ENCODE data around the gene SLC9A3.

The SLC9A3 gene

DNA sequence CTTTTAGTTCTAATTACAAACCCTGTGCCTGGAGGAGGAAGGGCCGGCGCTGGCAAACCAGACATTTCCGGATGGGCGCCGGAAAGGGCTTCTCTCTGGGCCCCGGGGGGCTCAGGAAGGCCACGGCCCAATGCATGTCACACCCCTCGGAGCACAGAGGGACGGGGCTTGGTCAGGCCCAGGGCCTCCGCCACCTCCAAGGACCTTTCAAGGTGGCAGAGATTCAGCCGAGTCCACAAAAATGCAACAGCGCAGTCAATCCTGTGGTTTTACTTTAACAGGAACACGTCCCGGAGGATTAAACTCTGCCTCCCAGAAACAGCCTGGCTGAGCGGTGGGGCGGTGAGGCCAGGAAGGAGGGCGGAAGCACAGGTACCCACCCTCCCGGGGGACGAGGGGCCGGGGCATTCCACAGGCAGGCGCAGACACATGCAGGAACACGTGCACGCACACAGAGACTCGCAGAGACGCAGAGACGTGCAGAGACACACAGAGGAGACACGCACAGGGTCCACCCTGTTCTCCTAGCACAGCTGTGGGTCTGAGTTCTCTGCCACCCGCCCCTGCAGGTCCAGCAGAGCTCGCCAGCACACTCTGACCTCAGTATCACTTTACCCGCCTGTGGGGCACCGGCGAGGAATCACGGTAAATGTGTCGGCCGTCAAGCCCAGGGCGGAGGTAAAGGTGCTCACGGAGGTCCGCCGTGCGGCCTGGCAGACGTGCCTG, 23.0 kb downstream of the SLC9A3 start:
- H3K79me2 ChIP-seq (ENCODE audit: control insufficient read depth, insufficient read depth, low read length, unreplicated experiment): no peaks in the 10 kb centered on the region
- no peaks in the 10 kb centered on the region for H3K4me1 ChIP-seq (ENCODE audit: control insufficient read depth, insufficient read depth, low read length, unreplicated experiment)
- H3K27me3 ChIP-seq (ENCODE audit: insufficient read depth, low read length): peaks cover 59% of the 10 kb centered on the region
- no peaks in the 10 kb centered on the region for H3K36me3 ChIP-seq (ENCODE audit: insufficient read depth, low read length)
- 0 out of 2 replicates have a peak overlapping the region, but pooled peaks have one; percentile 14 for H3K4me3 ChIP-seq (ENCODE audit: low read depth, low read length)
- H2AFZ ChIP-seq (ENCODE audit: low read length, unreplicated experiment): no peak overlapping the region
- H3K27ac ChIP-seq (ENCODE audit: low read depth, low read length): no peak overlapping the region

- H3K27ac ChIP-seq (ENCODE audit: low read depth, low read length): no peak overlapping the region
- H3K4me1 ChIP-seq (ENCODE audit: control insufficient read depth, insufficient read depth, low read length, unreplicated experiment): no peaks in the 10 kb centered on the region
- no peak overlapping the region for H2AFZ ChIP-seq (ENCODE audit: low read length, unreplicated experiment)
- H3K27me3 ChIP-seq (ENCODE audit: insufficient read depth, low read length): peaks cover 55% of the 10 kb centered on the region
- H3K4me3 ChIP-seq (ENCODE audit: low read depth, low read length): no peak overlapping the region
- H3K79me2 ChIP-seq (ENCODE audit: control insufficient read depth, insufficient read depth, low read length, unreplicated experiment): no peaks in the 10 kb centered on the region
- no peaks in the 10 kb centered on the region for H3K36me3 ChIP-seq (ENCODE audit: insufficient read depth, low read length)
Measured at GRCh38 chr5:500491-500890, 23.8 kb downstream of the SLC9A3 start.

- Histone ChIP-seq H2AFZ (ENCODE audit: low read length, unreplicated experiment) (no peak overlapping the region), H3K36me3 (ENCODE audit: insufficient read depth, low read length) (no peaks in the 10 kb centered on the region), H3K4me3 (ENCODE audit: low read depth, low read length) (no peak overlapping the region), H3K4me1 (ENCODE audit: control insufficient read depth, insufficient read depth, low read length, unreplicated experiment) (no peaks in the 10 kb centered on the region), H3K79me2 (ENCODE audit: control insufficient read depth, insufficient read depth, low read length, unreplicated experiment) (no peaks in the 10 kb centered on the region), H3K27me3 (ENCODE audit: insufficient read depth, low read length) (peaks cover 52% of the 10 kb centered on the region), H3K27ac (ENCODE audit: low read depth, low read length) (no peak overlapping the region)
Measured at GRCh38 chr5:499233-500209, 24.7 kb downstream of the SLC9A3 start.

GRCh38 chr5:497871-498509, 26.3 kb downstream of the SLC9A3 start:
- H3K4me3 ChIP-seq (ENCODE audit: low read depth, low read length): no peak overlapping the region
- peaks cover 46% of the 10 kb centered on the region for H3K27me3 ChIP-seq (ENCODE audit: insufficient read depth, low read length)
- no peaks in the 10 kb centered on the region for H3K4me1 ChIP-seq (ENCODE audit: control insufficient read depth, insufficient read depth, low read length, unreplicated experiment)

DNA sequence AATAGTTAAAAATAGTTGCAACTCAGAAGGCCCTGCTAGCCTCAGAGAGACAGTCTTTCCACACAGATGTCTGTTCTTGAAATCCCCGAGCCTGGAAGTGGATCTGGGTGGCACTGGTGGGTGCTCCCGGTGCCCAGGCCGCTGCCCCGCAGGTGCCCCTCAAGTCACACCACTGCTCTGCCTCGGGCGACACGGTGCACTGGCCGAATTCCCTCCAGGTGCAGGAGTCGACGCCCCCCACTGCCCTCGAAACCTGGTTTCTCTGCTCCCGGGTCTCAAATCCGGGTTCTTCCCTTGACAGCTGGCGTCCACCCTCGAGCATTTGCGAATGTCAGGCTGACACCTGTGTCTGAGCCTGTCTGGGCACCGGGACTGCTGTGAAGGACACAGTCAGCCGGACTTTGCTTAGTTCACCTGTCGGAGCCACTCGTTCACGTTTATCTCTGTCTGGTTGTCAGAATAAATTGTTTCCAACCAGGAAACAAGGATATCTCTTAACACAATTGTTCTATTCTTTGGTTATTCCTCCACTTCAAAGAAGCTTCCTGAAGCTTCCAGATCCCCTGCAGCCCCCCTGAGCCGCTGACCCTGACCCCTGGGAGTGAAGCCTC, 27.1 kb downstream of the SLC9A3 start:
- no peaks in the 10 kb centered on the region for H3K79me2 ChIP-seq (ENCODE audit: control insufficient read depth, insufficient read depth, low read length, unreplicated experiment)
- no peaks in the 10 kb centered on the region for H3K36me3 ChIP-seq (ENCODE audit: insufficient read depth, low read length)
- no peak overlapping the region for H3K27ac ChIP-seq (ENCODE audit: low read depth, low read length)
- H3K4me3 ChIP-seq (ENCODE audit: low read depth, low read length): no peak overlapping the region
- H3K27me3 ChIP-seq (ENCODE audit: insufficient read depth, low read length): peaks cover 44% of the 10 kb centered on the region
- no peaks in the 10 kb centered on the region for H3K4me1 ChIP-seq (ENCODE audit: control insufficient read depth, insufficient read depth, low read length, unreplicated experiment)
- no peak overlapping the region for H2AFZ ChIP-seq (ENCODE audit: low read length, unreplicated experiment)

More at GRCh38 chr5:497871-498509, 26.3 kb downstream of the SLC9A3 start:
- Histone ChIP-seq H2AFZ (ENCODE audit: low read length, unreplicated experiment) (no peak overlapping the region), H3K79me2 (ENCODE audit: control insufficient read depth, insufficient read depth, low read length, unreplicated experiment) (no peaks in the 10 kb centered on the region), H3K36me3 (ENCODE audit: insufficient read depth, low read length) (no peaks in the 10 kb centered on the region), H3K27ac (ENCODE audit: low read depth, low read length) (no peak overlapping the region)

DNA sequence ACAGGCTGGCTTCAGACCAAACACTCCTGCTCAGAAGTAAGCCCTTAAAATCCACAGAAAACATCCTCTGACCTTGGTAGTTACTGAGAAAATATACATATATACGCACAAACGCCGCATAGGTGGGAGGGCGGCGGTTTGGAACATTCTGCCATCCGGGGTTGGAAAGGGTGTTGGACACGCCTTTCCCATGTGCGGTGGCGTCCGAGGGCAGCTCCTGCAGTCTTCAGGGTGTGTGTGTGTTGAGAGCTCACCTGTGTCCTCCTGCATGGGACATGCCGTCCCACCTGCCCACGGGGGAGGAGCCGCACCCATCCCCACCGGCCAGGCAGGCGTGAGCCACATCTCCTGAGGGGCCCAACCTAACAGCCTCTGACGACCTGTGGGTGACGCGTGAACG, 28.2 kb downstream of the SLC9A3 start:
- H2AFZ ChIP-seq (ENCODE audit: low read length, unreplicated experiment): no peak overlapping the region
- H3K79me2 ChIP-seq (ENCODE audit: control insufficient read depth, insufficient read depth, low read length, unreplicated experiment): no peaks in the 10 kb centered on the region
- H3K27ac ChIP-seq (ENCODE audit: low read depth, low read length): no peak overlapping the region
- no peaks in the 10 kb centered on the region for H3K36me3 ChIP-seq (ENCODE audit: insufficient read depth, low read length)
- no peak overlapping the region for H3K4me3 ChIP-seq (ENCODE audit: low read depth, low read length)
- peaks cover 32% of the 10 kb centered on the region for H3K27me3 ChIP-seq (ENCODE audit: insufficient read depth, low read length)
- no peaks in the 10 kb centered on the region for H3K4me1 ChIP-seq (ENCODE audit: control insufficient read depth, insufficient read depth, low read length, unreplicated experiment)

- Histone ChIP-seq H3K4me3 (ENCODE audit: low read depth, low read length) (no peak overlapping the region), H3K27me3 (ENCODE audit: insufficient read depth, low read length) (peaks cover 25% of the 10 kb centered on the region), H3K79me2 (ENCODE audit: control insufficient read depth, insufficient read depth, low read length, unreplicated experiment) (no peaks in the 10 kb centered on the region), H2AFZ (ENCODE audit: low read length, unreplicated experiment) (no peak overlapping the region), H3K4me1 (ENCODE audit: control insufficient read depth, insufficient read depth, low read length, unreplicated experiment) (no peaks in the 10 kb centered on the region), H3K36me3 (ENCODE audit: insufficient read depth, low read length) (no peaks in the 10 kb centered on the region), H3K27ac (ENCODE audit: low read depth, low read length) (no peak overlapping the region)
Measured at GRCh38 chr5:494667-495255, 29.5 kb downstream of the SLC9A3 start.

DNA sequence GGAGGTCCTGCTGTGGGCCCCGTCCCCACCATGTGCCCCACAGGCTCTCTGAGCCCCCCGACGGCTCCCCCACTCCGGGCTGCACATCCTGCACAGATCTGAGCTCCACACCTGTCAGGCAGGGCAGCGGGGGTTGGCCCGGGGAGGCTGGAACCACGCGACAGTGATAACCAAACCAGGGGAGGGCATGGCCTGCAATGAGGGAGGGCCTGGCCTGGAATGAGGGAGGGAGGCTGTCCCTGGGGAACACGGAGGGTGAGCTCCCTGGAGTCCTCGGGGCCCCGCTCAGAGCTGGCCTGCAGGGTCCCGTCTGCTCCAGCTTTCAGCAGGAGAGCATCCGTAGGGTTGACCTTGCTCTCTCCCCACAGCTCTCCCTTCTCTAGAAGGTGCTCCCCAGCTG, 30.5 kb downstream of the SLC9A3 start:
- H3K27ac ChIP-seq (ENCODE audit: low read depth, low read length): no peak overlapping the region
- H3K4me1 ChIP-seq (ENCODE audit: control insufficient read depth, insufficient read depth, low read length, unreplicated experiment): no peaks in the 10 kb centered on the region
- peaks cover 19% of the 10 kb centered on the region for H3K27me3 ChIP-seq (ENCODE audit: insufficient read depth, low read length)

DNA sequence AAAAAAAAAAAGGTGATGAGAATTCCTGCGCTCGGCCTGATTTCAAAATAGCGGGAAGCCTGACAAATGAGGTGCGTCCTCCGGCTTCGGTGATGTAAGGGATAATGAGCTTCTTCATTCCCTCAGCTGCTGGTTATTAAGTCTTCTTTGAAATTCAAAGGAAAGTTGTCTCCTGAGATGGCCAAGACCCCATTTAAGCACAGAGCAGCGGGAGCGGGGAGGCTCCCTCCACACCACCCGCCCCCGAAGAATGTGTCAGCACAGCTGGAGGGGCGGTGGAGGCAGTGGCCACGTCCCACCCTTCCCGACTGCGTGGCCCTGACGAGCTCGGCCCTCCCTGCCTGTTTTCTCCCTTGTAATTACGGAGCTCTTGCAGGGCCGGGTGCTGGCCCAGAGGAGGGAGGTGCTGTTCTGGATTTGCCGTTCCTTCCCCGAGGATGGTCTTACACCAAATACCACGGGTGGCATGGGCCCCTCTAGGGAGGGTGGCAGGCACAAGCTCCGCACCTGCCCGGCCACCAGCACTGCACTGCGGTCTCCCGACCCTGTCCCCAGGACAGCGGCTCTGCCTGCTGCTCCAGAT, 31.0 kb downstream of the SLC9A3 start:
- Histone ChIP-seq H3K4me3 (ENCODE audit: low read depth, low read length) (peak overlapping the region; percentile 16; the same call in 1 of the 2 replicates), H3K27ac (ENCODE audit: low read depth, low read length) (no peak overlapping the region), H3K36me3 (ENCODE audit: insufficient read depth, low read length) (no peaks in the 10 kb centered on the region), H3K27me3 (ENCODE audit: insufficient read depth, low read length) (peaks cover 15% of the 10 kb centered on the region), H3K4me1 (ENCODE audit: control insufficient read depth, insufficient read depth, low read length, unreplicated experiment) (no peaks in the 10 kb centered on the region), H2AFZ (ENCODE audit: low read length, unreplicated experiment) (no peak overlapping the region), H3K79me2 (ENCODE audit: control insufficient read depth, insufficient read depth, low read length, unreplicated experiment) (no peaks in the 10 kb centered on the region)

More for the DNA sequence above, 30.5 kb downstream of the SLC9A3 start:
- Histone ChIP-seq H3K36me3 (ENCODE audit: insufficient read depth, low read length) (no peaks in the 10 kb centered on the region), H2AFZ (ENCODE audit: low read length, unreplicated experiment) (no peak overlapping the region), H3K79me2 (ENCODE audit: control insufficient read depth, insufficient read depth, low read length, unreplicated experiment) (no peaks in the 10 kb centered on the region), H3K4me3 (ENCODE audit: low read depth, low read length) (no peak overlapping the region)
